NCI-H2196 treated with DMSO at 0.1 percent for 48 hours (cell line): ENCODE measurements around the gene LRRC52.

ENCODE experiments used
- DNase-seq: peaks from one replicate; lab custom pipeline; 2025; ENCODE audit not compliant: unreplicated experiment; lab: John Stamatoyannopoulos, UW

LRRC52 gene

GRCh38 chr1:165537356-165538109, 6.3 kb upstream of the LRRC52 start:
- DNase-seq: no peak

- no peak for DNase-seq
Measured at GRCh38 chr1:165539306-165539705, 4.5 kb upstream of the LRRC52 start.

GRCh38 chr1:165539908-165540307, 3.9 kb upstream of the LRRC52 start:
- no peak for DNase-seq

GRCh38 chr1:165542015-165542631, 1.7 kb upstream of the LRRC52 start:
- DNase-seq: no peak

- no peak for DNase-seq
Measured at GRCh38 chr1:165542647-165543046, 1.2 kb upstream of the LRRC52 start.

GRCh38 chr1:165544996-165545395, 1.2 kb downstream of the LRRC52 start:
- no peak for DNase-seq

- no peak for DNase-seq
Measured at GRCh38 chr1:165545974-165546373, 2.2 kb downstream of the LRRC52 start.

- no peak for DNase-seq
Measured at GRCh38 chr1:165549973-165550372, 6.2 kb downstream of the LRRC52 start.

- no peak for DNase-seq
Measured at GRCh38 chr1:165551469-165551868, 7.7 kb downstream of the LRRC52 start.

- no peak for DNase-seq
Measured at GRCh38 chr1:165560883-165561656, 17.3 kb downstream of the LRRC52 start.

- DNase-seq: no peak
Measured at GRCh38 chr1:165562571-165562970, 18.8 kb downstream of the LRRC52 start.

- DNase-seq: no peak
Measured at GRCh38 chr1:165563551-165563950, 19.8 kb downstream of the LRRC52 start.

GRCh38 chr1:165564561-165564960, 20.8 kb downstream of the LRRC52 start:
- no peak for DNase-seq

GRCh38 chr1:165565751-165566490, 22.1 kb downstream of the LRRC52 start:
- no peak for DNase-seq

- no peak for DNase-seq
Measured at GRCh38 chr1:165570078-165570477, 26.3 kb downstream of the LRRC52 start.

GRCh38 chr1:165573787-165574186, 30.0 kb downstream of the LRRC52 start:
- DNase-seq: no peak

- DNase-seq: no peak
Measured at GRCh38 chr1:165574295-165574694, 30.5 kb downstream of the LRRC52 start.

GRCh38 chr1:165575468-165576099, 31.8 kb downstream of the LRRC52 start:
- DNase-seq: no peak

GRCh38 chr1:165576536-165576935, 32.7 kb downstream of the LRRC52 start:
- DNase-seq: no peak

- DNase-seq: no peak
Measured at GRCh38 chr1:165577707-165578106, 33.9 kb downstream of the LRRC52 start.
